GM23338 (cell line): Measurements from ENCODE around the gene XRN2. TPM values are rescaled to one million over a fixed set of nuclear protein-coding genes. Genes with fewer than 3 reads are reported as not detected.

Experiments used
- ATAC-seq: fragments of 200-7000 bp; cut with Tn5 transposase; 3 replicates; pipeline ENCODE4 v1.9.1; 2020
- DNase-seq: peaks from one replicate; pipeline ENCODE4 v3.0.0-alpha.2; 2015; ENCODE audit warnings: low spot score
- H2AFZ ChIP-seq: fragments of 200-600 bp; sonication (generic); 2 replicates; pipeline ENCODE4 v1.8.0; 2016; ENCODE audit warnings: antibody characterized with exemption, mild to moderate bottlenecking, moderate library complexity
- H3F3A ChIP-seq: fragments of 200-600 bp; sonication (generic); replicated peaks from 2 replicates; pipeline ENCODE4 v1.8.0; 2017; ENCODE audit warnings: antibody characterized with exemption, mixed run types, low read depth
- H3K27ac ChIP-seq: fragments of 200-600 bp; sonication (generic); 2 replicates; pipeline ENCODE4 v1.6.1; 2016; ENCODE audit warnings: low read depth
- H3K27me3 ChIP-seq: fragments of 200-600 bp; sonication (generic); 2 replicates; pipeline ENCODE4 v1.8.0; 2016; ENCODE audit warnings: mild to moderate bottlenecking, mixed run types, moderate library complexity; ENCODE audit not compliant: insufficient read depth
- H3K36me3 ChIP-seq: fragments of 200-600 bp; sonication (generic); 2 replicates; pipeline ENCODE4 v1.8.0; 2016; ENCODE audit warnings: mild to moderate bottlenecking; ENCODE audit not compliant: insufficient read depth
- H3K4me1 ChIP-seq: fragments of 200-600 bp; sonication (generic); 2 replicates; pipeline ENCODE4 v1.8.0; 2016; ENCODE audit warnings: mild to moderate bottlenecking, moderate library complexity; ENCODE audit not compliant: insufficient read depth
- H3K4me2 ChIP-seq: fragments of 200-600 bp; sonication (generic); 2 replicates; pipeline ENCODE4 v1.7.1; 2017; ENCODE audit warnings: mixed run types
- H3K4me3 ChIP-seq: fragments of 200-600 bp; sonication (generic); 2 replicates; pipeline ENCODE4 v1.6.1; 2016; ENCODE audit warnings: mixed run types
- H3K79me2 ChIP-seq: fragments of 200-600 bp; sonication (generic); replicated peaks from 2 replicates; pipeline ENCODE4 v1.8.0; 2017; ENCODE audit warnings: mild to moderate bottlenecking; ENCODE audit not compliant: insufficient read depth
- H3K9me2 ChIP-seq: fragments of 200-600 bp; sonication (generic); 2 replicates; pipeline ENCODE4 v1.8.0; 2017; ENCODE audit not compliant: insufficient read depth
- H4K20me1 ChIP-seq: fragments of 200-600 bp; sonication (generic); replicated peaks from 2 replicates; pipeline ENCODE4 v1.8.0; 2017; ENCODE audit warnings: mild to moderate bottlenecking; ENCODE audit not compliant: insufficient read depth
- H3K27ac Mint-ChIP-seq: 2 replicates; pipeline ENCODE4 v1.8.0; 2020; ENCODE audit warnings: inconsistent platforms, mild to moderate bottlenecking, moderate library complexity, mixed read lengths
- H3K27me3 Mint-ChIP-seq: 3 replicates; pipeline ENCODE4 v1.8.0; 2022; ENCODE audit warnings: low read depth, mild to moderate bottlenecking, moderate library complexity, mixed read lengths, inconsistent platforms; ENCODE audit not compliant: insufficient read depth, poor library complexity
- H3K36me3 Mint-ChIP-seq: 3 replicates; pipeline ENCODE4 v1.8.0; 2021; ENCODE audit warnings: low read depth, mild to moderate bottlenecking, inconsistent platforms, moderate library complexity, mixed read lengths
- H3K4me1 Mint-ChIP-seq: 3 replicates; pipeline ENCODE4 v1.8.0; 2020; ENCODE audit warnings: mild to moderate bottlenecking, inconsistent platforms, mixed read lengths
- H3K4me3 Mint-ChIP-seq: 3 replicates; pipeline ENCODE4 v1.8.0; 2021; ENCODE audit warnings: moderate library complexity, mild to moderate bottlenecking, inconsistent platforms, mixed read lengths
- H3K9me3 Mint-ChIP-seq: 3 replicates; pipeline ENCODE4 v1.8.0; 2020; ENCODE audit warnings: moderate library complexity, mild to moderate bottlenecking, inconsistent platforms, mixed read lengths
- JUNB ChIP-seq: IDR thresholded peaks from one replicate; pipeline ENCODE4 v1.6.1; 2016; ENCODE audit warnings: antibody characterized with exemption; ENCODE audit not compliant: unreplicated experiment
- NANOG ChIP-seq: IDR thresholded peaks from 2 replicates; pipeline ENCODE4 v1.6.1; 2016; ENCODE audit warnings: antibody characterized with exemption, borderline replicate concordance
- POLR2AphosphoS5 ChIP-seq: IDR thresholded peaks from 2 replicates; pipeline ENCODE4 v1.6.1; 2016; ENCODE audit warnings: antibody characterized with exemption, low read depth
- REST ChIP-seq: IDR thresholded peaks from one replicate; pipeline ENCODE4 v1.6.1; 2018; ENCODE audit warnings: antibody characterized with exemption; ENCODE audit not compliant: unreplicated experiment
- STAT1 ChIP-seq: IDR thresholded peaks from one replicate; pipeline ENCODE4 v1.6.1; 2016; ENCODE audit warnings: antibody characterized with exemption; ENCODE audit not compliant: unreplicated experiment
- ZNF331 ChIP-seq: fragments of 250-450 bp; sonication (Bioruptor Pico); IDR thresholded peaks from 2 replicates; pipeline ENCODE4 v1.5.0; 2020; ENCODE audit warnings: low read depth, mild to moderate bottlenecking, moderate library complexity
- ZNF462 ChIP-seq: fragments of 250-450 bp; sonication (Bioruptor Pico); IDR thresholded peaks from 2 replicates; pipeline ENCODE4 v1.5.0; 2020; ENCODE audit warnings: mild to moderate bottlenecking, moderate library complexity
- polyA plus RNA-seq: library from polyadenylated mRNA; unstranded; fragments of >200 nt; fragmentation: Nextera tagmentation; extraction: Ambion mirVana; gene quantifications from 2 replicates; pipeline ENCODE4 v1.2.1, GENCODE V29; 2016
- total RNA-seq: library from RNA; depleted of rRNA; stranded (reverse); fragments of >200 nt; shearing (Covaris generic); gene quantifications from 2 replicates; pipeline ENCODE4 v1.2.3, GENCODE V29; 2014
- TF ChIP-seq, protein P1 (sequence below), 2 experiments: fragments of 200-600 bp in 1 of 2; sonication (generic) in 1 of 2; conservative IDR thresholded peaks; 2 replicates each; pipeline versions ENCODE4 v1.5.1 to v1.6.1; 2016 to 2017; ENCODE audit warnings: antibody characterized with exemption in 2 of 2, low read depth in 2 of 2, mild to moderate bottlenecking in 2 of 2, moderate library complexity in 1 of 2

XRN2 gene
- total and polyA plus RNA-seq, 2 experiments from 2014 or later, result 113 to 150 TPM

DNA sequence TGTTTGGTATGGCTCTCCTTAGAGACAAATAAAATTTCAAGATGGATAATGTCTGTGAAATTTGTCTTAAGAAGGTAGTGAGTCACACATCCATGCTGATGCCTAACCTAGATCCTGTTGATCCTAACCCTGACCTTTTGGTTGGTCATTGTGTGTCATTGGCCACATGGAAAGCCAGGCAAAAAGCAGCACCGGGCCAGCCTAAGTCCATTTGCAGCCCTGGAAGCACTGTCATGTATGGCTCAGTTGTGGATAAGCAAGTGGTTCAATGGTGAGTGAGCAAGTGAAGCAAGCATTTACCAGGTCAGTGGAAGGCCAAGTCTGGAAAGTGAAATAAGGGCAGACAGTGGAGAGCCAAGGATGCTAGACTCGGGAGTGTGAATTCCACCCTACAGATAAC lies 12.1 kb upstream of the XRN2 start:
- TF ChIP-seq ZNF331 (CRISPR knock-in tag) (no peak), NANOG (no peak)
- H3K9me3 Mint-ChIP-seq, result no peaks in the 10 kb centered on the region
- ATAC-seq, result no peak

GRCh38 chr20:21294755-21295154 lies 8.4 kb upstream of the XRN2 start:
- no peaks in the 10 kb centered on the region for H3F3A ChIP-seq
- peak overlapping the region; percentile 24; the same call in 1 of the 2 replicates for H2AFZ ChIP-seq
- peaks cover 2% of the 10 kb centered on the region for H3K27me3 Mint-ChIP-seq
- H3K27me3 ChIP-seq, result no peaks in the 10 kb centered on the region
- no peaks in the 10 kb centered on the region for H3K79me2 ChIP-seq
- no peak overlapping the region for H3K27ac Mint-ChIP-seq
- ATAC-seq (no peak), DNase-seq (no peak)
- no peaks in the 10 kb centered on the region for H4K20me1 ChIP-seq
- no peaks in the 10 kb centered on the region; the same call in none of the 2 replicates for H3K9me2 ChIP-seq
- H3K9me3 Mint-ChIP-seq, result no peaks in the 10 kb centered on the region
- H3K36me3 Mint-ChIP-seq, result no peaks in the 10 kb centered on the region; the same call in 2 of the 3 replicates
- H3K4me1 ChIP-seq, result no peaks in the 10 kb centered on the region
- no peak overlapping the region for H3K4me3 Mint-ChIP-seq
- TF ChIP-seq NANOG (no peak), ZNF462 (no peak), JUNB (no peak), STAT1 (no peak), REST (no peak), POLR2AphosphoS5 (no peak)
- TF ChIP-seq, protein P1, sequence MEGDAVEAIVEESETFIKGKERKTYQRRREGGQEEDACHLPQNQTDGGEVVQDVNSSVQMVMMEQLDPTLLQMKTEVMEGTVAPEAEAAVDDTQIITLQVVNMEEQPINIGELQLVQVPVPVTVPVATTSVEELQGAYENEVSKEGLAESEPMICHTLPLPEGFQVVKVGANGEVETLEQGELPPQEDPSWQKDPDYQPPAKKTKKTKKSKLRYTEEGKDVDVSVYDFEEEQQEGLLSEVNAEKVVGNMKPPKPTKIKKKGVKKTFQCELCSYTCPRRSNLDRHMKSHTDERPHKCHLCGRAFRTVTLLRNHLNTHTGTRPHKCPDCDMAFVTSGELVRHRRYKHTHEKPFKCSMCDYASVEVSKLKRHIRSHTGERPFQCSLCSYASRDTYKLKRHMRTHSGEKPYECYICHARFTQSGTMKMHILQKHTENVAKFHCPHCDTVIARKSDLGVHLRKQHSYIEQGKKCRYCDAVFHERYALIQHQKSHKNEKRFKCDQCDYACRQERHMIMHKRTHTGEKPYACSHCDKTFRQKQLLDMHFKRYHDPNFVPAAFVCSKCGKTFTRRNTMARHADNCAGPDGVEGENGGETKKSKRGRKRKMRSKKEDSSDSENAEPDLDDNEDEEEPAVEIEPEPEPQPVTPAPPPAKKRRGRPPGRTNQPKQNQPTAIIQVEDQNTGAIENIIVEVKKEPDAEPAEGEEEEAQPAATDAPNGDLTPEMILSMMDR (conservative IDR thresholded peaks at IDR 0.05; ENCODE audit: low read depth in 2 of 2), result no peak
- H3K27ac ChIP-seq, result no peak overlapping the region
- peaks cover 7% of the 10 kb centered on the region; the same call in 2 of the 3 replicates for H3K4me1 Mint-ChIP-seq
- no peak overlapping the region for H3K4me2 ChIP-seq
- no peaks in the 10 kb centered on the region for H3K36me3 ChIP-seq
- no peak overlapping the region for H3K4me3 ChIP-seq

More for the DNA sequence above, 12.1 kb upstream of the XRN2 start:
- no peak for DNase-seq
- H4K20me1 ChIP-seq, result no peaks in the 10 kb centered on the region
- no peaks in the 10 kb centered on the region for H3K79me2 ChIP-seq
- Mint-ChIP-seq H3K4me3 (no peak overlapping the region), H3K4me1 (peaks cover 17% of the 10 kb centered on the region; the same call in 2 of the 3 replicates), H3K27ac (no peak overlapping the region), H3K36me3 (no peaks in the 10 kb centered on the region; the same call in 2 of the 3 replicates), H3K27me3 (peaks cover 2% of the 10 kb centered on the region)
- H3K27me3 ChIP-seq, result no peaks in the 10 kb centered on the region
- no peaks in the 10 kb centered on the region for H3K36me3 ChIP-seq
- no peaks in the 10 kb centered on the region for H3K4me1 ChIP-seq
- H3F3A ChIP-seq, result no peaks in the 10 kb centered on the region
- H3K9me2 ChIP-seq, result no peaks in the 10 kb centered on the region; the same call in none of the 2 replicates
- H2AFZ ChIP-seq, result no peak overlapping the region; the same call in 1 of the 2 replicates
- H3K4me2 ChIP-seq, result no peak overlapping the region
- no peak overlapping the region for H3K4me3 ChIP-seq
- H3K27ac ChIP-seq, result no peak overlapping the region
